WTC11 (cell line): Measurements from ENCODE around the gene SERPINE2.

ENCODE experiments used
- CBFB ChIP-seq: sonication (generic); formaldehyde crosslinking; IDR thresholded peaks from 2 replicates; pipeline ENCODE4 v1.8.1; 2022; ENCODE audit warnings: mild to moderate bottlenecking, low read depth, missing genetic modification reagents
- ETV6 ChIP-seq: sonication (generic); formaldehyde crosslinking; IDR thresholded peaks from 2 replicates; pipeline ENCODE4 v1.8.1; 2022; ENCODE audit warnings: mild to moderate bottlenecking, missing genetic modification reagents
- GABPB1 ChIP-seq: sonication (generic); formaldehyde crosslinking; IDR thresholded peaks from 2 replicates; pipeline ENCODE4 v1.8.1; 2023; ENCODE audit warnings: mild to moderate bottlenecking, missing genetic modification reagents
- KAT7 ChIP-seq: sonication (generic); formaldehyde crosslinking; IDR thresholded peaks from 2 replicates; pipeline ENCODE4 v1.8.1; 2023; ENCODE audit warnings: missing genetic modification reagents, mild to moderate bottlenecking, borderline replicate concordance
- TCF7 ChIP-seq: sonication (generic); formaldehyde crosslinking; IDR thresholded peaks from 2 replicates; pipeline ENCODE4 v1.8.0; 2022; ENCODE audit warnings: mild to moderate bottlenecking, low read depth, missing genetic modification reagents, moderate library complexity
- TF ChIP-seq, protein P1 (sequence below): sonication (generic); formaldehyde crosslinking; conservative IDR thresholded peaks from 2 replicates; pipeline ENCODE4 v1.8.1; 2022; ENCODE audit warnings: mild to moderate bottlenecking, missing genetic modification reagents
- TF ChIP-seq, protein P2 (sequence below): fragments of 200-600 bp; IDR thresholded peaks from 2 replicates; pipeline ENCODE4 v1.8.0; 2022; ENCODE audit warnings: antibody characterized with exemption
- TF ChIP-seq, protein P3 (sequence below): sonication (generic); formaldehyde crosslinking; IDR thresholded peaks from 2 replicates; pipeline ENCODE4 v1.8.1; 2022; ENCODE audit warnings: low read depth, missing genetic modification reagents, borderline replicate concordance

DNA sequence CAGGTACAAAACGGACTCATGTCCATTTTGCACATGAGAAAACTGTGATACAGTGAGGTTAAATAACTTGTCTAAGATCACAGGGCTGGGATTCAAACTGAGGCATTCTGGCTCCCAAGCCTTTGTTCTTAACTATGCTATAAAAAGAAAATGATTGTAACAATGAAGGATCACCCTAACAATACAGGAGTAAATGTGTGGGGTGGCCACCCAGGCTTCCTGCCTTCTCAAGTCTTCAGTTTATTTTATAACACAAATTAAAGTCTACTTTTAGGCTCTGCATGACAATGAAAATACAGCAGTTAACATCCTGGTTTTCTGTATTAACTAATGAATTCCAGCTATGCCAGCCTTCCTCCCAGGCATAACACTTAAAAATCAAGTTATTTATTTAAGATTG lies 101.6 kb downstream of the SERPINE2 start:
- TF ChIP-seq, protein P1, sequence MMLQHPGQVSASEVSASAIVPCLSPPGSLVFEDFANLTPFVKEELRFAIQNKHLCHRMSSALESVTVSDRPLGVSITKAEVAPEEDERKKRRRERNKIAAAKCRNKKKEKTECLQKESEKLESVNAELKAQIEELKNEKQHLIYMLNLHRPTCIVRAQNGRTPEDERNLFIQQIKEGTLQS, result no peak
- TF ChIP-seq, protein P2, sequence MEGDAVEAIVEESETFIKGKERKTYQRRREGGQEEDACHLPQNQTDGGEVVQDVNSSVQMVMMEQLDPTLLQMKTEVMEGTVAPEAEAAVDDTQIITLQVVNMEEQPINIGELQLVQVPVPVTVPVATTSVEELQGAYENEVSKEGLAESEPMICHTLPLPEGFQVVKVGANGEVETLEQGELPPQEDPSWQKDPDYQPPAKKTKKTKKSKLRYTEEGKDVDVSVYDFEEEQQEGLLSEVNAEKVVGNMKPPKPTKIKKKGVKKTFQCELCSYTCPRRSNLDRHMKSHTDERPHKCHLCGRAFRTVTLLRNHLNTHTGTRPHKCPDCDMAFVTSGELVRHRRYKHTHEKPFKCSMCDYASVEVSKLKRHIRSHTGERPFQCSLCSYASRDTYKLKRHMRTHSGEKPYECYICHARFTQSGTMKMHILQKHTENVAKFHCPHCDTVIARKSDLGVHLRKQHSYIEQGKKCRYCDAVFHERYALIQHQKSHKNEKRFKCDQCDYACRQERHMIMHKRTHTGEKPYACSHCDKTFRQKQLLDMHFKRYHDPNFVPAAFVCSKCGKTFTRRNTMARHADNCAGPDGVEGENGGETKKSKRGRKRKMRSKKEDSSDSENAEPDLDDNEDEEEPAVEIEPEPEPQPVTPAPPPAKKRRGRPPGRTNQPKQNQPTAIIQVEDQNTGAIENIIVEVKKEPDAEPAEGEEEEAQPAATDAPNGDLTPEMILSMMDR, result no peak
- TF ChIP-seq TCF7 (no peak), CBFB (CRISPR knock-in tag) (no peak), ETV6 (CRISPR knock-in tag) (no peak), KAT7 (no peak), GABPB1 (no peak)
- TF ChIP-seq, protein P3, sequence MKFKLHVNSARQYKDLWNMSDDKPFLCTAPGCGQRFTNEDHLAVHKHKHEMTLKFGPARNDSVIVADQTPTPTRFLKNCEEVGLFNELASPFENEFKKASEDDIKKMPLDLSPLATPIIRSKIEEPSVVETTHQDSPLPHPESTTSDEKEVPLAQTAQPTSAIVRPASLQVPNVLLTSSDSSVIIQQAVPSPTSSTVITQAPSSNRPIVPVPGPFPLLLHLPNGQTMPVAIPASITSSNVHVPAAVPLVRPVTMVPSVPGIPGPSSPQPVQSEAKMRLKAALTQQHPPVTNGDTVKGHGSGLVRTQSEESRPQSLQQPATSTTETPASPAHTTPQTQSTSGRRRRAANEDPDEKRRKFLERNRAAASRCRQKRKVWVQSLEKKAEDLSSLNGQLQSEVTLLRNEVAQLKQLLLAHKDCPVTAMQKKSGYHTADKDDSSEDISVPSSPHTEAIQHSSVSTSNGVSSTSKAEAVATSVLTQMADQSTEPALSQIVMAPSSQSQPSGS (CRISPR knock-in tag), result no peak
